ENCODE data around the gene SASH1.

SASH1 gene

GRCh38 chr6:148593813-148594170 is 251.2 kb downstream of the SASH1 start:
- ChIA-PET POLR2A (no interaction called here), CTCF (no interaction called here)
- no peak for DNase-seq (ENCODE audit: extremely low spot score)
- no peak for TF ChIP-seq CTCF (IDR thresholded peaks at IDR 0.05; ENCODE audit: control extremely low read depth, extremely low read depth, low read depth, missing control alignments)

- no peak for TF ChIP-seq CTCF (IDR thresholded peaks at IDR 0.05; ENCODE audit: control extremely low read depth, extremely low read depth, low read depth, missing control alignments)
- ChIA-PET POLR2A (no interaction called here), CTCF (interaction anchor here (1.0 to 2.1 kb wide), 5 partner anchors 9 to 80 kb away, joined by 3 to 9 read pairs (median 3); no protein-coding TSS in a partner anchor)
- DNase-seq (ENCODE audit: extremely low spot score): no peak
Observed at GRCh38 chr6:148595550-148595949, 252.9 kb downstream of the SASH1 start.

GRCh38 chr6:148596891-148597455 is 254.3 kb downstream of the SASH1 start:
- POLR2A ChIA-PET: no interaction called here
- DNase-seq (ENCODE audit: extremely low spot score): no peak
- CTCF ChIA-PET: interaction anchor here (1.0 to 4.4 kb wide), 5 partner anchors 12 to 127 kb away, joined by 3 to 19 read pairs (median 4); no protein-coding TSS in a partner anchor
- no peak for TF ChIP-seq CTCF (IDR thresholded peaks at IDR 0.05; ENCODE audit: control extremely low read depth, extremely low read depth, low read depth, missing control alignments)

- TF ChIP-seq CTCF (IDR thresholded peaks at IDR 0.05; ENCODE audit: control extremely low read depth, extremely low read depth, low read depth, missing control alignments): no peak
- POLR2A ChIA-PET: no interaction called here
- CTCF ChIA-PET: interaction anchor here (1.1 to 4.4 kb wide), 5 partner anchors 10 to 68 kb away, joined by 4 to 19 read pairs (median 4); no protein-coding TSS in a partner anchor
- no peak for DNase-seq (ENCODE audit: extremely low spot score)
Observed at GRCh38 chr6:148598724-148599123, 256.1 kb downstream of the SASH1 start.

GRCh38 chr6:148599967-148600426 is 257.4 kb downstream of the SASH1 start:
- TF ChIP-seq CTCF (IDR thresholded peaks at IDR 0.05; ENCODE audit: control extremely low read depth, extremely low read depth, low read depth, missing control alignments): no peak
- no peak for DNase-seq (ENCODE audit: extremely low spot score)
- ChIA-PET POLR2A (no interaction called here), CTCF (interaction anchor here (0.8 to 4.4 kb wide), 3 partner anchors 8 to 23 kb away, joined by 3 to 19 read pairs (median 6); no protein-coding TSS in a partner anchor)

All from GM10248 (cell line).